ENCODE results near the gene UQCRC1. TPM values are rescaled to one million over a fixed set of nuclear protein-coding genes. Genes with fewer than 3 reads are reported as not detected.

Gene UQCRC1
- total and polyA plus RNA-seq, 8 donors, result 78.6 to 113 (median 98.0) TPM

DNA sequence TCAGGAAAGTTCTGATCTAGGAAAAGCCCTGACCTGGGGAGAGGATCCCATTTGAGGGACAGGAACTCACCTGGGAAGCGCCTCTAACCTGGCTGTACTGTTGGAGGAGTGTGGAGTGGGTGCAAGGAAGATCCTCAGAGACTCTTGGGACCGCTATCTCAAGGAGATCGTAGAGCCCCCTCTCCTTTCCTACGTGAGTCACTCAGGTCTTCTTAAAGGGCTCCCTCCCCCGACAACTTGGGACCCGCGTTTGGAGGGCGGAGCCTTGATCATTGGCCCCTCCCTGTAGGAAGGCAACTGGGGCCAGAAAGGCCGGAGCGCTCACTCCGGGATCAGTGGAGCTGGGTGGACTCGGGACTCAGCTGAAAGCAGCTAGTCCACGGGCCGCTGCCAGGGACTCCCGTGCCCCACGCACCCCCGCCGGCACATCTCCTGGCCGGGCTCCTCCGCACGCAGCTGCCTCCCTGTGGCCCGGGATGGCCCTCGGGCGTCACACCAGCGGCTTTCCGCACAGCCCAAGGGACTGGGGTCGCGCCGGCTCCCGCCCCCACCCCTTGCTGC, 25.3 kb upstream of the UQCRC1 start:
- intact Hi-C loops (cut with DNase I), result no loop called here
- Histone ChIP-seq H3K4me1 (peaks cover 0 to 6% (median 0%) of the 10 kb centered on the region in 3 donors), H3K36me3 (no peaks in the 10 kb centered on the region), H3K27me3 (no peaks in the 10 kb centered on the region), H3K9me3 (no peaks in the 10 kb centered on the region), H3K4me3 (peak overlapping the region; percentile 62 to 94 (median 81)), H3K27ac (peak overlapping the region; percentile 9 to 55 (median 52))
- no peak for TF ChIP-seq CTCF (IDR thresholded peaks at IDR 0.05)
- peak; percentile 42 to 54 (median 49) for ATAC-seq
- peak in 5 of 6 donors; percentile 35 to 80 (median 61) for DNase-seq
- FAIRE-seq, result no peak
- WGBS, 2 donors, result 3 to 4% methylated on average over 27 to 30 of the region's 30 CpGs

- FAIRE-seq (no peak), DNase-seq (peak in 1 of 6 donors; percentile 65), ATAC-seq (no peak)
- intact Hi-C loops (cut with DNase I), result no loop called here
- peaks cover 0 to 6% (median 0%) of the 10 kb centered on the region in 3 donors for H3K4me1 ChIP-seq
- no peak overlapping the region for H3K4me3 ChIP-seq
- H3K27me3 ChIP-seq, result no peaks in the 10 kb centered on the region
- H3K9me3 ChIP-seq, result no peaks in the 10 kb centered on the region
- TF ChIP-seq CTCF (IDR thresholded peaks at IDR 0.05), result no peak
- no peaks in the 10 kb centered on the region for H3K36me3 ChIP-seq
- 85 to 90% methylated on average over 2 of the region's 2 CpGs for WGBS, 2 donors
- H3K27ac ChIP-seq, result no peak overlapping the region
Observed at GRCh38 chr3:48633743-48634142, 24.3 kb upstream of the UQCRC1 start.

- no peaks in the 10 kb centered on the region for H3K9me3 ChIP-seq
- TF ChIP-seq CTCF (IDR thresholded peaks at IDR 0.05), result no peak
- ATAC-seq, result no peak
- H3K27me3 ChIP-seq, result no peaks in the 10 kb centered on the region
- DNase-seq, result peak in 1 of 6 donors; percentile 65
- H3K36me3 ChIP-seq, result no peaks in the 10 kb centered on the region
- intact Hi-C loops (cut with DNase I), result no loop called here
- 93 to 95% methylated on average over 15 of the region's 15 CpGs for WGBS, 2 donors
- H3K27ac ChIP-seq, result no peak overlapping the region
- no peak for FAIRE-seq
- H3K4me3 ChIP-seq, result no peak overlapping the region
- H3K4me1 ChIP-seq, result peaks cover 0 to 6% (median 0%) of the 10 kb centered on the region in 3 donors
Observed at GRCh38 chr3:48633256-48633655, 23.8 kb upstream of the UQCRC1 start.

GRCh38 chr3:48631516-48632448, 22.3 kb upstream of the UQCRC1 start:
- intact Hi-C loops (cut with DNase I), result no loop called here
- DNase-seq (peak in 1 of 6 donors; percentile 52), FAIRE-seq (no peak)

More at GRCh38 chr3:48631516-48632448, 22.3 kb upstream of the UQCRC1 start:
- Histone ChIP-seq H3K9me3 (no peaks in the 10 kb centered on the region), H3K4me1 (peaks cover 0 to 6% (median 0%) of the 10 kb centered on the region in 3 donors), H3K27me3 (no peaks in the 10 kb centered on the region), H3K27ac (no peak overlapping the region), H3K4me3 (no peak overlapping the region), H3K36me3 (peaks cover 0 to 4% (median 0%) of the 10 kb centered on the region in 3 donors)
- ATAC-seq, result no peak
- no peak for TF ChIP-seq CTCF (IDR thresholded peaks at IDR 0.05)
- WGBS, 2 donors, result 85 to 89% methylated on average over 22 of the region's 22 CpGs

Measured in pancreas (tissue), 10 donors.